ENCODE data around the gene GJC1. TPM values are rescaled to one million over a fixed set of nuclear protein-coding genes. Genes with fewer than 3 reads are reported as not detected.

GJC1 gene
- total and polyA plus RNA-seq, 2 donors (not counting 3 experiments of a cell fraction or from before 2014, with no cell fraction given), result 13.8 to 39.7 TPM

DNA sequence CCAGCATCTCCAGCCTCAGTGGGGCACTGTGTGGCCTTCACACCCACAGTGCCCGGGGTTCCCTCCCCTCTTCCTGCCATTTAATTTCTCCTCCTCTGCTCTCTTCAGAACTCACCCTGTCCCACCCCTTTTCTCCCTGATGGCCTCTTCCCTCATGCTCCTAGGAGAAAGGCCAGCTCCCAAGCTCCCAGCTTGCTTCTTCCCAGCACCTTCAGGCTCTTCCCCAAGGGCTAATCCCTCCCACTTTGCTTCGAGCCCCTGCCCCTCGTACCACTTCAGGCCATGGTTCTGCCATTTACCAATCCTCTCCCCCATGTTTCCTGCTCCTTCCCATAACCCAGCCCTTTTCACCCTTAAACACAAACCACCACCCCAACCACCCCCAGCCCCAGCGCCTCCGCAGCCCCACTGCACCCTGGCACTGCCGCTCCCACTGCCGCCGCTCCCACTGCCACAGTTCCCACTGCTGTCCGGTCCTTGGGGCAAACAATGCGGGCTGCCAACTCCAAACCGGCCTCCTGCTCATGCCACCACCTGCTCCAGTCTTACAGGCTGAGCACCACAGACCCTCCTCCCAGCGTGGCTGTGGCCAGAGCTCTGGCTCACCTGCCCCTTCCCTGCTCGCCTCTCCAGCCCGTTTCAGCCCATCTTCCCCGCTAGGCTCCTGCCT lies 42.7 kb downstream of the GJC1 start:
- H3K9ac ChIP-seq (replicated peaks; ENCODE audit: extremely low read depth, insufficient read depth, low read length), result no peak overlapping the region
- no peaks in the 10 kb centered on the region for H3K27me3 ChIP-seq (ENCODE audit: control insufficient read depth in 2 of 2, insufficient read depth in 2 of 2, low read length in 2 of 2)
- H3K27ac ChIP-seq (ENCODE audit: insufficient read depth, low read depth, low read length), result no peak overlapping the region
- BruUV-seq (replicated peaks), result no TSS peak
- no peaks in the 10 kb centered on the region for H3K79me2 ChIP-seq (ENCODE audit: control insufficient read depth, insufficient read depth, low read length)
- H3K36me3 ChIP-seq (ENCODE audit: control insufficient read depth in 2 of 2, extremely low read depth in 1 of 2, insufficient read depth in 2 of 2, low read length in 2 of 2), result no peaks in the 10 kb centered on the region
- no peaks in the 10 kb centered on the region for H3K9me3 ChIP-seq (replicated peaks; ENCODE audit: control insufficient read depth, insufficient read depth, low read length)
- no peaks in the 10 kb centered on the region for H3K9me1 ChIP-seq (replicated peaks; ENCODE audit: control insufficient read depth, extremely low read depth, insufficient read depth, low read length)
- H2AFZ ChIP-seq (ENCODE audit: low read depth, low read length), result no peak overlapping the region
- ChIA-PET POLR2A (no interaction called here), CTCF (interaction anchor here (1.5 kb wide), 1 partner anchor 44 kb away, joined by 3 read pairs; no protein-coding TSS in a partner anchor)
- no peak overlapping the region for H3K4me2 ChIP-seq (ENCODE audit: insufficient read depth, low read length)
- dilution Hi-C loops (cut with MboI; ENCODE audit: extremely low pct_ligation_motif_present, low sequenced_read_pairs), result no loop called here
- H3K4me3 ChIP-seq (replicated peaks in 1 of 3; ENCODE audit: insufficient read depth in 1 of 3, low read depth in 1 of 3, low read length in 3 of 3), result no peak overlapping the region
- TF ChIP-seq, protein P1, sequence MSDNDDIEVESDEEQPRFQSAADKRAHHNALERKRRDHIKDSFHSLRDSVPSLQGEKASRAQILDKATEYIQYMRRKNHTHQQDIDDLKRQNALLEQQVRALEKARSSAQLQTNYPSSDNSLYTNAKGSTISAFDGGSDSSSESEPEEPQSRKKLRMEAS (IDR thresholded peaks at IDR 0.05; ENCODE audit: insufficient read depth, insufficient read length), result no peak
- no peak for TF ChIP-seq FOS (IDR thresholded peaks at IDR 0.05; ENCODE audit: borderline replicate concordance, insufficient read depth, low read length)
- TF ChIP-seq POLR2AphosphoS5 (IDR thresholded peaks at IDR 0.05; ENCODE audit: insufficient read depth, low read depth, low read length), result no peak
- TF ChIP-seq JUN (IDR thresholded peaks at IDR 0.05; ENCODE audit: borderline replicate concordance, insufficient read depth, insufficient read length, low read depth), result no peak
- TF ChIP-seq GATA2 (IDR thresholded peaks at IDR 0.05; ENCODE audit: insufficient read depth, insufficient read length, low read depth, low read length), result no peak
- FAIRE-seq (no peak), DNase-seq (ENCODE audit: low read depth, low spot score) (no peak)
- H3K4me1 ChIP-seq (ENCODE audit: control insufficient read depth, extremely low read depth, insufficient read depth, low read length), result no peaks in the 10 kb centered on the region
- intact Hi-C loops (cut with micrococcal nuclease), result no loop called here
- no peaks in the 10 kb centered on the region for H4K20me1 ChIP-seq (replicated peaks; ENCODE audit: control insufficient read depth, extremely low read depth, insufficient read depth, low read length)

DNA sequence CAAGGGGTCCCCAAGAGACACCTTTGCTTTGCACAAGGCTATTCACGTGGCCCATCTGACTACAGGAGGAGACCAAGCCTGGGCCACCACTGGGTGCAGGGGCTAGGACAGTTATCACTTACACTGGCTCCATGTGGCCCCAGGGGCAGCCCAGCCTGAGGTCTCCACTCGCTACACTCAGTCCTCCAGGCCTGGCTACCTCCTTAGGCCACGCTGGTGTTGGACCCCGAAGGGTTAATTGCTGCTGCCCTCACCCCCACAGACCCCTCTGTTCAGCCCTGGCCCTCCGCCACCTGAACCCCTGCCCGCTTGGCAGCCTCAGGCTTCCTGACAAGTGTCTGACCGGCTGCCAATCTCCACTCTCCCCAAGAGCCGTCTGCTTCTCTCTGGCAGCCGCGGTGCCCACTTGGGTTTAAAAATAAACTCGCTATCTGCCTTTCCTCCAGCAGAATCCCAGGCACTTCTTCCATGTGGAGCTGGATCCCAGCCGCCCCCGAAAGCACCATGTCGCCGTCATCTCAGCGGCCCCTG lies 43.5 kb downstream of the GJC1 start:
- DNase-seq (ENCODE audit: low read depth, low spot score), result no peak
- intact Hi-C loops (cut with micrococcal nuclease), result no loop called here

More for the DNA sequence above, 43.5 kb downstream of the GJC1 start:
- POLR2A ChIA-PET, result no interaction called here
- Histone ChIP-seq H3K9me1 (replicated peaks; ENCODE audit: control insufficient read depth, extremely low read depth, insufficient read depth, low read length) (no peaks in the 10 kb centered on the region), H3K27ac (ENCODE audit: insufficient read depth, low read depth, low read length) (no peak overlapping the region), H3K4me3 (replicated peaks in 1 of 3; ENCODE audit: insufficient read depth in 1 of 3, low read depth in 1 of 3, low read length in 3 of 3) (no peak overlapping the region), H4K20me1 (replicated peaks; ENCODE audit: control insufficient read depth, extremely low read depth, insufficient read depth, low read length) (no peaks in the 10 kb centered on the region), H3K9me3 (replicated peaks; ENCODE audit: control insufficient read depth, insufficient read depth, low read length) (no peaks in the 10 kb centered on the region), H3K79me2 (ENCODE audit: control insufficient read depth, insufficient read depth, low read length) (no peaks in the 10 kb centered on the region), H3K4me1 (ENCODE audit: control insufficient read depth, extremely low read depth, insufficient read depth, low read length) (no peaks in the 10 kb centered on the region), H3K9ac (replicated peaks; ENCODE audit: extremely low read depth, insufficient read depth, low read length) (no peak overlapping the region), H3K27me3 (ENCODE audit: control insufficient read depth in 2 of 2, insufficient read depth in 2 of 2, low read length in 2 of 2) (no peaks in the 10 kb centered on the region), H2AFZ (ENCODE audit: low read depth, low read length) (no peak overlapping the region), H3K36me3 (ENCODE audit: control insufficient read depth in 2 of 2, extremely low read depth in 1 of 2, insufficient read depth in 2 of 2, low read length in 2 of 2) (no peaks in the 10 kb centered on the region), H3K4me2 (ENCODE audit: insufficient read depth, low read length) (no peak overlapping the region)
- TF ChIP-seq FOS (IDR thresholded peaks at IDR 0.05; ENCODE audit: borderline replicate concordance, insufficient read depth, low read length), result no peak
- no peak for TF ChIP-seq EZH2 (IDR thresholded peaks at IDR 0.05; ENCODE audit: borderline replicate concordance, low read depth, low read length, severe bottlenecking)
- TF ChIP-seq JUN (IDR thresholded peaks at IDR 0.05; ENCODE audit: borderline replicate concordance, insufficient read depth, insufficient read length, low read depth), result no peak
- no peak for TF ChIP-seq GATA2 (IDR thresholded peaks at IDR 0.05; ENCODE audit: insufficient read depth, insufficient read length, low read depth, low read length)
- TF ChIP-seq POLR2AphosphoS5 (IDR thresholded peaks at IDR 0.05; ENCODE audit: insufficient read depth, low read depth, low read length), result no peak
- TF ChIP-seq, protein P2, sequence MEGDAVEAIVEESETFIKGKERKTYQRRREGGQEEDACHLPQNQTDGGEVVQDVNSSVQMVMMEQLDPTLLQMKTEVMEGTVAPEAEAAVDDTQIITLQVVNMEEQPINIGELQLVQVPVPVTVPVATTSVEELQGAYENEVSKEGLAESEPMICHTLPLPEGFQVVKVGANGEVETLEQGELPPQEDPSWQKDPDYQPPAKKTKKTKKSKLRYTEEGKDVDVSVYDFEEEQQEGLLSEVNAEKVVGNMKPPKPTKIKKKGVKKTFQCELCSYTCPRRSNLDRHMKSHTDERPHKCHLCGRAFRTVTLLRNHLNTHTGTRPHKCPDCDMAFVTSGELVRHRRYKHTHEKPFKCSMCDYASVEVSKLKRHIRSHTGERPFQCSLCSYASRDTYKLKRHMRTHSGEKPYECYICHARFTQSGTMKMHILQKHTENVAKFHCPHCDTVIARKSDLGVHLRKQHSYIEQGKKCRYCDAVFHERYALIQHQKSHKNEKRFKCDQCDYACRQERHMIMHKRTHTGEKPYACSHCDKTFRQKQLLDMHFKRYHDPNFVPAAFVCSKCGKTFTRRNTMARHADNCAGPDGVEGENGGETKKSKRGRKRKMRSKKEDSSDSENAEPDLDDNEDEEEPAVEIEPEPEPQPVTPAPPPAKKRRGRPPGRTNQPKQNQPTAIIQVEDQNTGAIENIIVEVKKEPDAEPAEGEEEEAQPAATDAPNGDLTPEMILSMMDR (IDR thresholded peaks at IDR 0.05; ENCODE audit: extremely low read depth in 1 of 2, insufficient read depth in 1 of 2, low read depth in 1 of 2, low read length in 2 of 2), result no peak
- TF ChIP-seq MYC (IDR thresholded peaks at IDR 0.05; ENCODE audit: low read depth, low read length), result no peak
- TF ChIP-seq, protein P1 (IDR thresholded peaks at IDR 0.05; ENCODE audit: insufficient read depth, insufficient read length), result no peak
- TF ChIP-seq POLR2A (IDR thresholded peaks at IDR 0.05; ENCODE audit: low read depth, low read length), result no peak
- no TSS peak for BruUV-seq (replicated peaks)
- no peak for FAIRE-seq
- dilution Hi-C loops (cut with MboI; ENCODE audit: extremely low pct_ligation_motif_present, low sequenced_read_pairs), result no loop called here
- CTCF ChIA-PET, result interaction anchor here (1.5 kb wide), 1 partner anchor 45 kb away, joined by 3 read pairs; no protein-coding TSS in a partner anchor
